Upper lobe of left lung (tissue), 4 donors: ENCODE results near the gene VGF.

Experiments
- CTCF ChIP-seq, 6 experiments: fragments of 450-650 bp in 4 of 6; fragments of 200-600 bp in 2 of 6; sonication (generic) in 2 of 6; IDR thresholded peaks; one replicate each; pipeline ENCODE4 v1.5.1; 2016 to 2019; ENCODE audit warnings: antibody characterized with exemption in 6 of 6
- POLR2A ChIP-seq, 4 donors: fragments of 450-650 bp; IDR thresholded peaks; one replicate each; pipeline ENCODE4 v1.5.1; 2016 to 2017; ENCODE audit warnings: antibody characterized with exemption in 4 of 4, mild to moderate bottlenecking in 2 of 4

DNA sequence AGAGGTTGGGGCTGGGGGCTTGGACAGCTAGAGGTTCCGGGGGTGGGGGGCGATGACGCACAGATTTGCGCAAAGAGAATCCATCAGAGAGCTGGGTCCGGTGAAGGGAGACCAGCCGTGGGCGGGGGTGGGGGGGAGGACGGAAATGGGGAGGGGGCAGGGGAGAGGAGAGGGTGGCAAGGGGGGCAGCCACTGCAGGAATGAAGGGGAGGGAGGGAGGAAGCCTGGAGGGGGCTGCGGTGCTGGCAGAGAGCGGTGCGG lies 1.2 kb upstream of the VGF start:
- TF ChIP-seq POLR2A (IDR thresholded peaks at IDR 0.05) = no peak
- TF ChIP-seq CTCF (IDR thresholded peaks at IDR 0.05) = no peak
